ENCODE measurements around the gene PBRM1. TPM values are rescaled to one million over a fixed set of nuclear protein-coding genes. Genes with fewer than 3 reads are reported as not detected.

PBRM1 gene
- total RNA-seq, 1 experiment from 2014 or later, result 74.2 TPM

- no peak overlapping the region for H2BK20ac ChIP-seq (ENCODE audit: low read depth, low read length, poor library complexity, severe bottlenecking)
- H2BK15ac ChIP-seq (ENCODE audit: low read depth, low read length), result no peak overlapping the region
- no peaks in the 10 kb centered on the region for H3K9me3 Mint-ChIP-seq
- peaks cover 6% of the 10 kb centered on the region for H3K4me1 ChIP-seq (ENCODE audit: insufficient read depth, low read length)
- H3K79me2 ChIP-seq (ENCODE audit: insufficient read depth, low read length), result peaks cover 12% of the 10 kb centered on the region; the same call in 1 of the 2 replicates
- no peaks in the 10 kb centered on the region for H3K27me3 ChIP-seq (ENCODE audit: insufficient read depth, low read length)
- H3K23ac ChIP-seq (ENCODE audit: insufficient read length, low read depth, low read length), result no peak overlapping the region
- no peak overlapping the region for H4K5ac ChIP-seq (ENCODE audit: insufficient read length, low read depth, low read length)
- DNase-seq, result no peak
- peaks cover 17 to 43% (median 27%) of the 10 kb centered on the region in 3 experiments for H3K36me3 Mint-ChIP-seq (ENCODE audit: insufficient read depth in 1 of 3, low read depth in 3 of 3)
- H2BK120ac ChIP-seq (ENCODE audit: low read depth, low read length, poor library complexity, severe bottlenecking), result no peak overlapping the region
- H4K20me1 ChIP-seq (ENCODE audit: control insufficient read depth, insufficient read depth, insufficient read length), result no peaks in the 10 kb centered on the region
- H3K9me3 ChIP-seq (ENCODE audit: control insufficient read depth, low read depth, low read length), result no peaks in the 10 kb centered on the region
- H4K91ac ChIP-seq (ENCODE audit: insufficient read length, low read depth, low read length), result no peak overlapping the region
- H3K14ac ChIP-seq (ENCODE audit: insufficient read depth, low read length), result no peak overlapping the region
- TF ChIP-seq CTCF (conservative IDR thresholded peaks at IDR 0.05), result no peak
- no peak overlapping the region for H2BK5ac ChIP-seq (ENCODE audit: insufficient read length, low read length)
- H3K18ac ChIP-seq (ENCODE audit: insufficient read length, low read depth, low read length), result no peak overlapping the region
- H3K79me1 ChIP-seq (ENCODE audit: insufficient read depth, low read depth, low read length, poor library complexity, severe bottlenecking), result peaks cover 6% of the 10 kb centered on the region
- peaks cover 16% of the 10 kb centered on the region for H3K23me2 ChIP-seq (ENCODE audit: insufficient read length, low read depth, low read length, poor library complexity, severe bottlenecking)
- H3K4me2 ChIP-seq (ENCODE audit: insufficient read depth, insufficient read length, low read length), result peak overlapping the region; percentile 93
- peaks cover 35 to 42% of the 10 kb centered on the region in 2 experiments for H3K4me1 Mint-ChIP-seq
- H3K4me3 Mint-ChIP-seq, result peak overlapping the region; percentile 98 to 99
- H3K56ac ChIP-seq (ENCODE audit: insufficient read length, low read depth, low read length), result no peak overlapping the region
- H3K9ac ChIP-seq (ENCODE audit: extremely low read depth, insufficient read length, low read length), result peak overlapping the region; percentile 41
- H2BK12ac ChIP-seq (ENCODE audit: insufficient read length, low read depth, low read length), result no peak overlapping the region
- no peak overlapping the region for H4K8ac ChIP-seq (replicated peaks; ENCODE audit: insufficient read length, low read depth, low read length)
- H3K27me3 Mint-ChIP-seq (ENCODE audit: low read depth), result no peaks in the 10 kb centered on the region
- no peak overlapping the region for H3K27ac ChIP-seq (ENCODE audit: insufficient read length, low read depth, low read length)
- peak overlapping the region in 2 of 3 experiments; percentile 2 to 99; a peak in 2 of 7 replicates for H3K27ac Mint-ChIP-seq
- H2AFZ ChIP-seq (ENCODE audit: low read length), result no peak overlapping the region
- no CpG with 5 or more reads among the region's 7 CpGs for WGBS (ENCODE audit: extremely low coverage, insufficient read length, low lambda C conversion rate)
- no peak overlapping the region for H3K4ac ChIP-seq (ENCODE audit: low read depth, low read length)
- H3T11ph ChIP-seq (ENCODE audit: low read length), result no peak overlapping the region
- no peak overlapping the region for H2AK5ac ChIP-seq (ENCODE audit: insufficient read length, low read length)
Measured at GRCh38 chr3:52537726-52538421, 147.8 kb downstream of the PBRM1 start.

Measured in H9 (cell line).